Measurements from ENCODE around the gene FAM83C.

FAM83C gene

GRCh38 chr20:35284992-35285805 is 7.0 kb downstream of the FAM83C start:
- H3K9ac ChIP-seq (ENCODE audit: low read length) = peak overlapping the region; percentile 93
- H3K9me3 ChIP-seq (ENCODE audit: control insufficient read depth, low read length) = no peaks in the 10 kb centered on the region
- H3K27me3 ChIP-seq (ENCODE audit: control insufficient read depth, insufficient read depth, low read length) = no peaks in the 10 kb centered on the region
- peaks cover 15% of the 10 kb centered on the region for H3K4me1 ChIP-seq (ENCODE audit: control insufficient read depth, insufficient read depth, low read length)
- peaks cover 6% of the 10 kb centered on the region for H3K36me3 ChIP-seq (ENCODE audit: control insufficient read depth, insufficient read depth, low read length)
- H3K4me3 ChIP-seq (ENCODE audit: low read length) = peak overlapping the region; percentile 72

GRCh38 chr20:35284267-35284991 is 7.8 kb downstream of the FAM83C start, which contains the start of gene EIF6:
Gene EIF6 (minus strand): TSS chr20:35284772. CDS start chr20:35284487, 285 bp downstream.
- peaks cover 15% of the 10 kb centered on the region for H3K4me1 ChIP-seq (ENCODE audit: control insufficient read depth, insufficient read depth, low read length)
- peak within 1 kb of the TSS; percentile 93 for H3K9ac ChIP-seq (ENCODE audit: low read length)
- H3K9me3 ChIP-seq (ENCODE audit: control insufficient read depth, low read length) = no peaks in the 10 kb centered on the region
- H3K36me3 ChIP-seq (ENCODE audit: control insufficient read depth, insufficient read depth, low read length) = peaks cover 6% of the 10 kb centered on the region
- no peaks in the 10 kb centered on the region for H3K27me3 ChIP-seq (ENCODE audit: control insufficient read depth, insufficient read depth, low read length)
- peak within 1 kb of the TSS; percentile 72 for H3K4me3 ChIP-seq (ENCODE audit: low read length)

GRCh38 chr20:35283441-35284266 is 8.6 kb downstream of the FAM83C start:
- Histone ChIP-seq H3K36me3 (ENCODE audit: control insufficient read depth, insufficient read depth, low read length) (peaks cover 6% of the 10 kb centered on the region), H3K4me1 (ENCODE audit: control insufficient read depth, insufficient read depth, low read length) (peaks cover 18% of the 10 kb centered on the region)

GRCh38 chr20:35281506-35282101 is 10.6 kb downstream of the FAM83C start:
- Histone ChIP-seq H3K9ac (ENCODE audit: low read length) (no peak overlapping the region), H3K4me3 (ENCODE audit: low read length) (no peak overlapping the region), H3K27me3 (ENCODE audit: control insufficient read depth, insufficient read depth, low read length) (no peaks in the 10 kb centered on the region), H3K4me1 (ENCODE audit: control insufficient read depth, insufficient read depth, low read length) (peaks cover 31% of the 10 kb centered on the region), H3K36me3 (ENCODE audit: control insufficient read depth, insufficient read depth, low read length) (peaks cover 6% of the 10 kb centered on the region), H3K9me3 (ENCODE audit: control insufficient read depth, low read length) (no peaks in the 10 kb centered on the region)

More at GRCh38 chr20:35283441-35284266, 8.6 kb downstream of the FAM83C start:
- Histone ChIP-seq H3K9me3 (ENCODE audit: control insufficient read depth, low read length) (no peaks in the 10 kb centered on the region), H3K4me3 (ENCODE audit: low read length) (peak overlapping the region; percentile 72), H3K9ac (ENCODE audit: low read length) (peak overlapping the region; percentile 93), H3K27me3 (ENCODE audit: control insufficient read depth, insufficient read depth, low read length) (no peaks in the 10 kb centered on the region)

- peaks cover 6% of the 10 kb centered on the region for H3K36me3 ChIP-seq (ENCODE audit: control insufficient read depth, insufficient read depth, low read length)
- no peak overlapping the region for H3K4me3 ChIP-seq (ENCODE audit: low read length)
- H3K9me3 ChIP-seq (ENCODE audit: control insufficient read depth, low read length) = no peaks in the 10 kb centered on the region
- H3K4me1 ChIP-seq (ENCODE audit: control insufficient read depth, insufficient read depth, low read length) = peaks cover 35% of the 10 kb centered on the region
- no peak overlapping the region for H3K9ac ChIP-seq (ENCODE audit: low read length)
- no peaks in the 10 kb centered on the region for H3K27me3 ChIP-seq (ENCODE audit: control insufficient read depth, insufficient read depth, low read length)
Measured at GRCh38 chr20:35280523-35280922, 11.7 kb downstream of the FAM83C start.

GRCh38 chr20:35279533-35280174 is 12.6 kb downstream of the FAM83C start:
- Histone ChIP-seq H3K4me1 (ENCODE audit: control insufficient read depth, insufficient read depth, low read length) (peaks cover 29% of the 10 kb centered on the region), H3K4me3 (ENCODE audit: low read length) (no peak overlapping the region), H3K9ac (ENCODE audit: low read length) (no peak overlapping the region), H3K27me3 (ENCODE audit: control insufficient read depth, insufficient read depth, low read length) (no peaks in the 10 kb centered on the region), H3K9me3 (ENCODE audit: control insufficient read depth, low read length) (no peaks in the 10 kb centered on the region), H3K36me3 (ENCODE audit: control insufficient read depth, insufficient read depth, low read length) (peaks cover 6% of the 10 kb centered on the region)

- Histone ChIP-seq H3K9ac (ENCODE audit: low read length) (peak overlapping the region; percentile 94), H3K9me3 (ENCODE audit: control insufficient read depth, low read length) (no peaks in the 10 kb centered on the region), H3K27me3 (ENCODE audit: control insufficient read depth, insufficient read depth, low read length) (no peaks in the 10 kb centered on the region), H3K4me1 (ENCODE audit: control insufficient read depth, insufficient read depth, low read length) (peaks cover 29% of the 10 kb centered on the region), H3K4me3 (ENCODE audit: low read length) (no peak overlapping the region), H3K36me3 (ENCODE audit: control insufficient read depth, insufficient read depth, low read length) (peaks cover 6% of the 10 kb centered on the region)
Measured at GRCh38 chr20:35279040-35279439, 13.2 kb downstream of the FAM83C start.

GRCh38 chr20:35277531-35278395 is 14.5 kb downstream of the FAM83C start, which contains the start of gene MMP24OS:
Gene MMP24OS (minus strand): TSS chr20:35278122. CDS start chr20:35277929, 193 bp downstream.
- H3K27me3 ChIP-seq (ENCODE audit: control insufficient read depth, insufficient read depth, low read length) = no peaks in the 10 kb centered on the region
- no peaks in the 10 kb centered on the region for H3K9me3 ChIP-seq (ENCODE audit: control insufficient read depth, low read length)
- peaks cover 6% of the 10 kb centered on the region for H3K36me3 ChIP-seq (ENCODE audit: control insufficient read depth, insufficient read depth, low read length)
- H3K9ac ChIP-seq (ENCODE audit: low read length) = peak within 1 kb of the TSS; percentile 94
- H3K4me3 ChIP-seq (ENCODE audit: low read length) = peak within 1 kb of the TSS; percentile 62
- peaks cover 21% of the 10 kb centered on the region for H3K4me1 ChIP-seq (ENCODE audit: control insufficient read depth, insufficient read depth, low read length)

GRCh38 chr20:35277127-35277526 is 15.1 kb downstream of the FAM83C start:
- no peaks in the 10 kb centered on the region for H3K9me3 ChIP-seq (ENCODE audit: control insufficient read depth, low read length)
- H3K4me1 ChIP-seq (ENCODE audit: control insufficient read depth, insufficient read depth, low read length) = peaks cover 21% of the 10 kb centered on the region
- no peaks in the 10 kb centered on the region for H3K27me3 ChIP-seq (ENCODE audit: control insufficient read depth, insufficient read depth, low read length)
- peak overlapping the region; percentile 94 for H3K9ac ChIP-seq (ENCODE audit: low read length)
- peaks cover 3% of the 10 kb centered on the region for H3K36me3 ChIP-seq (ENCODE audit: control insufficient read depth, insufficient read depth, low read length)
- peak overlapping the region; percentile 62 for H3K4me3 ChIP-seq (ENCODE audit: low read length)

- Histone ChIP-seq H3K4me1 (ENCODE audit: control insufficient read depth, insufficient read depth, low read length) (peaks cover 21% of the 10 kb centered on the region), H3K36me3 (ENCODE audit: control insufficient read depth, insufficient read depth, low read length) (no peaks in the 10 kb centered on the region)
Measured at GRCh38 chr20:35276408-35276807, 15.8 kb downstream of the FAM83C start.

More at GRCh38 chr20:35276408-35276807, 15.8 kb downstream of the FAM83C start:
- Histone ChIP-seq H3K27me3 (ENCODE audit: control insufficient read depth, insufficient read depth, low read length) (no peaks in the 10 kb centered on the region), H3K4me3 (ENCODE audit: low read length) (no peak overlapping the region), H3K9ac (ENCODE audit: low read length) (peak overlapping the region; percentile 94), H3K9me3 (ENCODE audit: control insufficient read depth, low read length) (no peaks in the 10 kb centered on the region)
